Lower lobe of right lung (tissue), 2 donors: ENCODE data around the gene SEMA3B. TPM values are rescaled to one million over a fixed set of nuclear protein-coding genes. Genes with fewer than 3 reads are reported as not detected.
"Not testable (repeated sequence)": the region's sequence is repeated elsewhere in the genome, so short reads cannot be mapped to it uniquely, and the experiment has no call there.

Experiments
- ATAC-seq, 2 donors: fragments of 200-7000 bp; cut with Tn5 transposase; one replicate each; pipeline ENCODE4 v1.9.1; 2020 to 2022; ENCODE audit warnings: mild to moderate bottlenecking in 2 of 2, moderate library complexity in 2 of 2
- DNase-seq: peaks from one replicate; pipeline ENCODE4 v3.0.0-alpha.2; 2020
- H3K27ac ChIP-seq: fragments of 200-600 bp; one replicate; pipeline ENCODE4 v1.8.0; 2022
- H3K27me3 ChIP-seq: fragments of 200-600 bp; one replicate; pipeline ENCODE4 v1.8.0; 2022; ENCODE audit warnings: low read depth
- H3K36me3 ChIP-seq: fragments of 200-600 bp; one replicate; pipeline ENCODE4 v1.8.0; 2022; ENCODE audit warnings: mild to moderate bottlenecking
- H3K4me1 ChIP-seq: fragments of 200-600 bp; one replicate; pipeline ENCODE4 v1.8.0; 2022
- H3K4me3 ChIP-seq: fragments of 200-600 bp; one replicate; pipeline ENCODE4 v1.8.0; 2022; ENCODE audit warnings: mild to moderate bottlenecking
- H3K9me3 ChIP-seq: fragments of 200-600 bp; one replicate; pipeline ENCODE4 v1.8.0; 2022
- intact Hi-C: fragments of 100-400 bp; cut with DNase I; formaldehyde crosslinking; loops from one replicate; pipeline ENCODE4 v1.11.0; 2022
- total RNA-seq: library from RNA; stranded (reverse); fragmentation: NEBNext Ultra II Directional; extraction: Animal tissue kit (Norgen Biotek cat#: 25700); gene quantifications from one replicate; pipeline ENCODE4 v1.2.1, GENCODE V29; 2021
- TF ChIP-seq, protein P1 (sequence below): fragments of 200-600 bp; IDR thresholded peaks from one replicate; pipeline ENCODE4 v1.8.0; 2022; ENCODE audit warnings: antibody characterized with exemption, mild to moderate bottlenecking
- donor health status: DM: no; HTN: yes; CAD: no; lungs with severe emphysema.

The SEMA3B gene
- total RNA-seq, 1 donor from 2014 or later = 77.6 TPM

DNA sequence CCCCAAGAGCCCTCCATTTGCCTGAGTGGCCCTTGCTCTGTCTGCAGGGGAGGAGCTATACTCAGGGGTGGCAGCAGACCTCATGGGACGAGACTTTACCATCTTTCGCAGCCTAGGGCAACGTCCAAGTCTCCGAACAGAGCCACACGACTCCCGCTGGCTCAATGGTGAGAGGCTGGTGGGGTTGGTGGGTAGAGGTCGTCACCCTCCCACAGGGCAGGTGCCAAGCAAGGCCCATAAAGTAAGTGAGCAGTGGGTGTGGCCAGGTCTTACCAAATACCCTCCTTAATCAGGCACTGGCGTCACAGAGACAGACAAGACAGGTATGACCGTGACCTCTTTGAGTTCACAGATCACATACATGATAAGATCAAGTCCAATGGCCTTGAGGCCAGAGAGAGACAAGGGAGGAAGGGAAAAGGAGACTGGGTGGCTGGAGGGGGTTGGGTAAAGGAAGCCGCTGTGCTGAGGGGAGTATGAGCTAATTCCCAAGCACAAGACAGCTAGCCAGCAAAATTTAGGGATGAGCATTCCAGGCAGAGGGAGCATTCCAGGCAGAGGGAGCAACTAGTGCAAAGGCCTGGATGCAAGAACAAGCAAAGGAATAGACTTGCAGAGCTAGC, 2.5 kb downstream of the SEMA3B start:
- ATAC-seq (no peak), DNase-seq (no peak)
- Histone ChIP-seq H3K4me1 (peaks cover 60% of the 10 kb centered on the region), H3K9me3 (no peaks in the 10 kb centered on the region), H3K4me3 (no peak overlapping the region), H3K27me3 (peaks cover 20% of the 10 kb centered on the region), H3K27ac (no peak overlapping the region), H3K36me3 (no peaks in the 10 kb centered on the region)
- TF ChIP-seq, protein P1, sequence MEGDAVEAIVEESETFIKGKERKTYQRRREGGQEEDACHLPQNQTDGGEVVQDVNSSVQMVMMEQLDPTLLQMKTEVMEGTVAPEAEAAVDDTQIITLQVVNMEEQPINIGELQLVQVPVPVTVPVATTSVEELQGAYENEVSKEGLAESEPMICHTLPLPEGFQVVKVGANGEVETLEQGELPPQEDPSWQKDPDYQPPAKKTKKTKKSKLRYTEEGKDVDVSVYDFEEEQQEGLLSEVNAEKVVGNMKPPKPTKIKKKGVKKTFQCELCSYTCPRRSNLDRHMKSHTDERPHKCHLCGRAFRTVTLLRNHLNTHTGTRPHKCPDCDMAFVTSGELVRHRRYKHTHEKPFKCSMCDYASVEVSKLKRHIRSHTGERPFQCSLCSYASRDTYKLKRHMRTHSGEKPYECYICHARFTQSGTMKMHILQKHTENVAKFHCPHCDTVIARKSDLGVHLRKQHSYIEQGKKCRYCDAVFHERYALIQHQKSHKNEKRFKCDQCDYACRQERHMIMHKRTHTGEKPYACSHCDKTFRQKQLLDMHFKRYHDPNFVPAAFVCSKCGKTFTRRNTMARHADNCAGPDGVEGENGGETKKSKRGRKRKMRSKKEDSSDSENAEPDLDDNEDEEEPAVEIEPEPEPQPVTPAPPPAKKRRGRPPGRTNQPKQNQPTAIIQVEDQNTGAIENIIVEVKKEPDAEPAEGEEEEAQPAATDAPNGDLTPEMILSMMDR = no peak
- intact Hi-C loops = no loop called here

DNA sequence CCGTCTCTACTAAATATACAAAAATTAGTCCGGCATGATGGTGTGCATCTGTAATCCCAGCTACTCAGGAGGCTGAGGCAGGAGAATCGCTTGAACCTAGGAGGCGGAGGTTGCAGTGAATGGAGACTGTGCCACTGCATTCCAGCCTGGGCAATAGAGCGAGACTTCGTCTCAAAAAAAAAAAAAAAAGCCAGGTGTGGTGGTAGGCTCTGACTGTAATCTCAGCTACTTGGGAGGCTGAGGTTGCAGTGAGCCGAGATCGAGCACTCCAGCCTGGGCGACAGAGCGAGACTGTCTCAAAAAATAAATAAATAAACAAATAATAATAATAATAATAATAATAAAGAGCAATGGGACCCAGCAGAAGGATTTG, 3.6 kb downstream of the SEMA3B start:
- Histone ChIP-seq H3K27me3 (peaks cover 23% of the 10 kb centered on the region), H3K4me1 (peaks cover 55% of the 10 kb centered on the region), H3K4me3 (peak overlapping the region; percentile 45)
- H3K36me3 ChIP-seq, DNase-seq, ATAC-seq, H3K9me3 ChIP-seq, H3K27ac ChIP-seq, intact Hi-C loops: not testable (repeated sequence)

DNA sequence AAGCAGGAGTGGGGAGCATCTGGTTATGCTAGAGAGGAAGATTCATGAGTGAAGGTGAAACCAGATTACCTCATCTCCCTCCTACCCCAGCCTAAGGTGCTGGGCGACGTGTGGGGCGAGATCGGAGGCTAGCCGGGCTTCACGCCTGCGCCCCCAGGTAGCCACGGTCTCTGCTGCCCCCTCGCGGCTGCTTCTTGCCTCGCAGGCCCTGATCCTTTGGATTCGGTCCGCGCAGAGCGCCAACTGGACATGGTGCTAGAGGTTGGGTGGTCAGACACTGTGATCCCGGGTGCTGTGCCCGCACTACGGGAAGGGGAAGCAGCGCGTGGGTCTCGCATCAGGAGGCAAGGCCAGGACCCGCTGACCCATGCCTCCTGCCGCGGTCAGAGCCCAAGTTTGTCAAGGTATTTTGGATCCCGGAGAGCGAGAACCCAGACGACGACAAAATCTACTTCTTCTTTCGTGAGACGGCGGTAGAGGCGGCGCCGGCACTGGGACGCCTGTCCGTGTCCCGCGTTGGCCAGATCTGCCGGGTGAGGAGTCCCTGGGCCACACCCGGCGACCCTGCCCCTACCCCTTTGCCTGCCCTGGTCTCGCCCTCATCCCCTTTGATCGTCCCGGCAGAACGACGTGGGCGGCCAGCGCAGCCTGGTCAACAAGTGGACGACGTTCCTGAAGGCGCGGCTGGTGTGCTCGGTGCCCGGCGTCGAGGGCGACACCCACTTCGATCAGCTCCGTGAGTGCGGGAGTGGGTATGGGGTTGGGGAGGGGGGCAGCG, 4.2 kb downstream of the SEMA3B start:
- Histone ChIP-seq H3K4me1 (peaks cover 54% of the 10 kb centered on the region), H3K36me3 (peaks cover 2% of the 10 kb centered on the region), H3K27me3 (peaks cover 23% of the 10 kb centered on the region), H3K9me3 (no peaks in the 10 kb centered on the region), H3K27ac (peak overlapping the region; percentile 38), H3K4me3 (peak overlapping the region; percentile 45)
- TF ChIP-seq, protein P1 = peak; percentile 99
- peak; percentile 92 for DNase-seq
- intact Hi-C loops = no loop called here
- ATAC-seq = peak; percentile 68 to 82

DNA sequence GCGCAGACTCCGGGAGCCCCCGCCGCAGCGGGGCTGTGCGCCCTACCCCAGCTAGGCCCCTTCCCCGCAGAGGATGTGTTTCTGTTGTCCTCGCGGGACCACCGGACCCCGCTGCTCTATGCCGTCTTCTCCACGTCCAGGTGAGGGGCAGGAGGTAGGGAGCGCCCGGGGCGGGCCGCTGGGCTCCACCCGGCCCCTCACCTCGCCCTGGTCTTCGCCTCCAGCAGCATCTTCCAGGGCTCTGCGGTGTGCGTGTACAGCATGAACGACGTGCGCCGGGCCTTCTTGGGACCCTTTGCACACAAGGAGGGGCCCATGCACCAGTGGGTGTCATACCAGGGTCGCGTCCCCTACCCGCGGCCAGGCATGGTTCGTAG, 4.7 kb downstream of the SEMA3B start:
- H3K27ac ChIP-seq = peak overlapping the region; percentile 38
- intact Hi-C loops = no loop called here
- DNase-seq = no peak
- TF ChIP-seq, protein P1 = no peak
- H3K4me1 ChIP-seq = peaks cover 48% of the 10 kb centered on the region
- H3K4me3 ChIP-seq = peak overlapping the region; percentile 45
- no peaks in the 10 kb centered on the region for H3K9me3 ChIP-seq
- peaks cover 23% of the 10 kb centered on the region for H3K27me3 ChIP-seq
- ATAC-seq = no peak
- peaks cover 4% of the 10 kb centered on the region for H3K36me3 ChIP-seq

DNA sequence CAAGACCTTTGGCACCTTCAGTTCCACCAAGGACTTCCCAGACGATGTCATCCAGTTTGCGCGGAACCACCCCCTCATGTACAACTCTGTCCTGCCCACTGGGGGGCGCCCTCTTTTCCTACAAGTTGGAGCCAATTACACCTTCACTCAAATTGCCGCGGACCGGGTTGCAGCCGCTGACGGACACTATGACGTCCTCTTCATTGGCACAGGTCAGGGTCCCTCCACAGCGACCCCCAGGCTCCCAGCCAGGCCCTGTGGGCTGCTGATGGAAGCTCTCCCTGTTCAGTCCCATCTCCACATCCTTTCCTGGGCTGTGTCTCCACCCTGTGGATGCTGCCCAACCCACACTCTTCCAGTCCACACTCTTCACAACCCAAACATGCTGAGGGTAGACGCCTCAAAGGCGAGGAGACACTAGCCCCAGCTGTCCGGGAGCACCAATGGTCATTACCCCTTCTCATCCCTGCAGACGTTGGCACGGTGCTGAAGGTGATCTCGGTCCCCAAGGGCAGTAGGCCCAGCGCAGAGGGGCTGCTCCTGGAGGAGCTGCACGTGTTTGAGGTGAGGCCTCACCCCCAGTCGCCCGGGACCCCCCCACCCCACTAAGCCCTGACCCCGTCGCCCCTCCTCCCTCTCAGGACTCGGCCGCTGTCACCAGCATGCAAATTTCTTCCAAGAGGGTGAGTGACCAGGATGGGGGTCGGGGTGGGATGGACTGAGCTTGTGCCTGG, 5.6 kb downstream of the SEMA3B start:
- TF ChIP-seq, protein P1 = peak; percentile 71
- ATAC-seq = peak; percentile 52 to 62
- H3K27ac ChIP-seq = no peak overlapping the region
- intact Hi-C loops = no loop called here
- peaks cover 4% of the 10 kb centered on the region for H3K36me3 ChIP-seq
- peak; percentile 83 for DNase-seq
- peaks cover 40% of the 10 kb centered on the region for H3K4me1 ChIP-seq
- H3K27me3 ChIP-seq = peaks cover 23% of the 10 kb centered on the region
- no peaks in the 10 kb centered on the region for H3K9me3 ChIP-seq
- no peak overlapping the region for H3K4me3 ChIP-seq
